HG03460 (cell line): Measurements from ENCODE around the gene PLXNA2.

Source experiments
- ATAC-seq: cut with Tn5 transposase; IDR thresholded peaks from one replicate; pipeline ENCODE4 v1.9.1; 2021; ENCODE audit not compliant: unreplicated experiment

Gene PLXNA2

GRCh38 chr1:208078752-208079151 is 165.4 kb downstream of the PLXNA2 start:
- no peak for ATAC-seq

DNA sequence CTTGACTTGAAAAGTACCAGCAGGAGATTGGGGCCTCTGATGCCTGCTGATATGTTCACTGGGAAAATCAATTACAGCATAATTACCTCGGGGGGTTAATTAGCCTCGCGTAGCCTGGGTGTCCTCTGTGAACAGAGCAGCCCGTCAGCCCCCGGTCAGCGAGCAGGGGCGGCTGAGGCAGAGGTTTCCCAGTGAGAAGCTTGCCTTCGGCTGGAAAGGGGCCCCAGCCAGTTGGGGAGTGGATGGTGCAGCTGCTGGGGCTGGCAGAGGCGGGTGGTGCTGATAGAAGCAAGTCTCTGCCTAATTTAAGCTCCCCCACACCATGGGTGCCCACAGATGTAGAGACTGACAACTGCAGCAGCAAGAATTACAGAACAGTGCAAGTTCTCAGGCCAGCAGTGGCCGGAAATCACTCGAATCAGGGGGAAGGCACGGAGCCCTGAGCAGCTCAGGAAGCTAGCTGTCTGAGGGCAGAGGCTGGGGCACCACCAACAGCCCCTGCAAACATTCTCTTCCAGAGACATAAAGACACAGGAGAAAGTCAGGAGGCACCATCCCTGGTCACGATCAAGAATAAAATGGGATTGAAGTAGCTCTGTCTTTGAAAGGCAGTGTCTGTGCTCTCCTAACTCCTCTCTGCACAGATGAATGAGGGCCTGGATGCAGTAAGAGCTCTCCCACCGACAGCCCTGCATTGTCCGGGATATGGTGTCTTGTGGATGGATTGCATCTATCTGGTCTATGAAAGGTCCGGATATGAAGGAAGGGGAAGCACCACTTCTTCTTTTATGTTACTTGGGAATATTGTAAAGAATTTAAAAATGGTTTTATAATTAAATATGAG is 166.7 kb downstream of the PLXNA2 start:
- ATAC-seq = no peak

DNA sequence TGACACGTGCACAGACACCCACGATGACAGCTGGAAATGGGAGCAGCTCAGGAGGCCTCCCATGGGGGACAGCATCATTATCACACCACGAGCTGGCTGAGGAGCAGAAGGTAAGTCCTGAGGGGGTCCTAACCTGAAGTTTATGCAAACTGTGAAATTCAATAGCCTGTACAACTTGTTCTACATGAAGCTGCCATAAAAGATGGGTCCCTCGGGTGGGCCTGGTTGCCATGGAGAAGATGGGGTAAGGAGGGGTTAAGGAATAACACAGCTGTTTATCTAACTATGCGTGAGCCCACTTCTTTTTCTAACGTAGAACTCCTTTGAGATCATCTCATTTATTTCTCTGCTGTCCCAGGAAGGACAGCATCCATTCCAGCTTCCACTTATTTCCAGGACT is 169.8 kb downstream of the PLXNA2 start:
- ATAC-seq = no peak

GRCh38 chr1:208071435-208072031 is 172.7 kb downstream of the PLXNA2 start:
- no peak for ATAC-seq

DNA sequence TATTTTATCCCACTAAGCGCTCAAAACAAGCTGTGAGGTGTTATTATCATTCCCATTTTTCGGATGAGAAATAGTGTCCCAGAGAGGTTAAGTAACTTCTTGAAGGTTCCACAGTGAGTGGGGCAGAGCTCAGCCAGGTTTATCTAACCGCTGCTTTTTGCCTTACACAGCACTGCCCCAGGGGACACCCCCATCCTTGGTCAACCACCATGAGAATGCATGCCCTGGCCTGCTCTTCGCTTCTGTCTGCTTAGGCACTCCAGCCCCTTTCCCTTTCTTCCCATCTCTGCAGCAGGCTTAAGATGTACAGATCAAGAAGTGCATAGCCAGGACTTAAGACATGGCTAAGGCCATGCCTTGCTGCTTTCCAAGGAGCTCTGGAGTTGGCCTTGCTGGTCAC is 174.3 kb downstream of the PLXNA2 start:
- ATAC-seq = no peak

DNA sequence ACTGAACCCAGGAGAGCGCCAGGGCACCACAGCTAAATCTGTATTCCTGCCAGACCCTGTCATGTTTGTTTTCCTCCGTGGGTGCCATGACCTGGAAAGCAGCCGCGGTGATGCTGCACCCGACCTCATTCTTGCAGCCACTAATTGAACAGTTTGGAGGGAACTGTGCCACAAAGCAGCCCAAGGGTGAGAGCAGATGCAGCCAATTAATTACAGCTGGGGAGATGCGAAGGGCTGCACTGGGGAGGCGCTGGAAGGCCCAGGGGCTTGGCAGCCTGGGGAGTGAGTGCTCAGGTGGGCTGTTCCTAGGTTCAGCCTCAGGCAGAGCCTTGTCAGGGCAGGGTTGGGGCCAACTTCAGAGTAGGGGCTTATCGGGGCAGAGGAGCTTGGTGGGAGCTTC is 174.9 kb downstream of the PLXNA2 start:
- no peak for ATAC-seq

DNA sequence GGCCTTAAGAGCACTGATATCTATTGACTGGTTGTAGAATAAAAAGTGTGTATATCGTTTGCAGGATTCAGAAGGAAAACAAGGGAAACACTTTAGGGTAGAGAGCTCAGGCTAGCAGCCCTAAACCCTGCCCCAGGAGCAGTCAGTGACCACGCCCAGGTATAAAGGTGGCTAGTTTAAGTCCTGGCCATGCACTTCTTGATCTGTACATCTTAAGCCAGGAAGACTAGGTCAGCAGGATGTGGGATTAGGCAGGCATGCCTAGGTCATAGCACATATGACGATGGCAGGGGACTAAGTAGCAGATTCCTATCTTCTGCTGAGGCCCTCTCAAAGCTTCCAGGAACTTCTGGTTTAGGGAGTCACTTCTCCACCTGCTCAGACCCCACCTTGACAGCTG is 175.3 kb downstream of the PLXNA2 start:
- ATAC-seq = no peak

GRCh38 chr1:208068407-208068806 is 175.8 kb downstream of the PLXNA2 start:
- ATAC-seq = no peak

DNA sequence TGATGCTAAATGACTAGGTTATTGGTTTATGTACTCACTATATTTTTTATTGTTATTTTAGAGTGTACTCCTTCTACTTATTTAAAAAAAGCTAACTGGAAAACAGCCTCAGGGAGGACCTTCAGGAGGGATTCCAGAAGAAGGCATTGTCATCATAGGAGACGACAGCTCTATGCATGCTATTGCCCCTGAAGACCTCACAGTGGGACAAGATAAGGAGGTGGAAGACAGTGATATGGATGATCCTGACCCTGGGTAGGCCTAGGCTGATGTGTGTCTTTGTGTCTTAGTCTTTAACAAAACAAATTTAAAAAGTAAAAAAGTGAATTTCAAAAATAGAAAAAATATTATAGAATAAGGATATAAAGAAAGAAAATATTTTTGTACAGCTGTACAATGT is 177.6 kb downstream of the PLXNA2 start:
- no peak for ATAC-seq

DNA sequence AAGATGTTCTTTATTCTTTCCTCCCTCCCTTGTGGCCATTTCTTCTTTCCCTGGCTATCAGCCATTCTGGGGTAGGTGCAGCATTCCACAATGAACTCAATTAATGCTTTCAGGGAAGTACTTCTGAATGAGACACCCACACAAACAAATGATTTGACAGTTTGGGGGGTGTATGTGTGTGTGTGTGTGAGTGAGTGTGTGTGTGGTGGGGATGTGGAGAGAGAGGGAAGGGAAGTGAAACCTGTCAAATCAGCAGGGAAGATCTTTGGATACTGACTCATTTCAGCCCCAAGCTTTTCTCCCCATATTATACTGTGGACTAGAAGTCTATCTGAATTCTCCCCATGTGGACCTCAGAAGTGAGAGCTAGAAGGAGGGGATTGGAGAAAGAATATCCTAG is 178.3 kb downstream of the PLXNA2 start:
- no peak for ATAC-seq

DNA sequence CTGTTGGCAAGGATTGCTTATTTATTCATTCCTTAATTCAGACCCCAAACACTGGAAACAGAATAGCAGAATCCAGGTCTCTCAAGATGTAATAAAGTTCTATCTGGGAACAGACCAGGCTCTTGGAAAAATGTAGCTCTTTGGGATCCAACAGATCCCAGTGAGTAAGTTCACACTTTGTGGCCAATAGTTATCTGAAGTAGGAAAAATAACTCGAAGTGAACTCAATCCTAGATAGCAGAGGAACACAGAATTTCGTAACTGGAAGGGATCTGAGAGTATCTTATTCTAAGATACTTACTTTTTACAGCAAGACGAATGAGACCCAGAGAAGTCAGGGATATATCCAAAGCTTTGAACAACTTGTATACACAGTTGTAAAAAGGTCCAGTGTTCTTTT is 182.6 kb downstream of the PLXNA2 start:
- no peak for ATAC-seq

- ATAC-seq = no peak
These were observed 183.1 kb downstream of the PLXNA2 start for GRCh38 chr1:208061118-208061517.

- ATAC-seq = no peak
These were observed 183.8 kb downstream of the PLXNA2 start for GRCh38 chr1:208060215-208060869.

- no peak for ATAC-seq
These were observed 184.7 kb downstream of the PLXNA2 start for GRCh38 chr1:208059409-208060001.

GRCh38 chr1:208058756-208059155 is 185.4 kb downstream of the PLXNA2 start:
- no peak for ATAC-seq

GRCh38 chr1:208058267-208058666 is 185.9 kb downstream of the PLXNA2 start:
- no peak for ATAC-seq

DNA sequence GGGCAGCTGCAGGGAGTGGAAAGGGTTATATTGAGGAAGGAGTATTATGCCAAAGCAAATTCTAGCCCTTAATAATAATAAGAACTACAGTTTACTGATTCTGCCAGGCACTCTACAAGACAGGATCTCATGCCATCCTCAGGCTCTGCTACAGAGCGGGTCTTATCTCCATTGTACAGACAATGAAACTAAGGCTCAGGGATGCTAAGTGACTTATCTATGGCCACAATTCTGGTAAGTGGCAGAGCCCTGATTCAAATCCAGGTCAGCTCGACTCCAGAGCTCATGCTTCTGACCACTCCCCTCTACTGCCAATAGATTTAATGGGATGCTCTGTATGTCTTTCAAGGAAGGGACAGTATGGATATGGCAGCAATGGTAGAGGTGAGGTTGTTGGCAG is 187.1 kb downstream of the PLXNA2 start:
- no peak for ATAC-seq

GRCh38 chr1:208055535-208055934 is 188.6 kb downstream of the PLXNA2 start:
- ATAC-seq = no peak

DNA sequence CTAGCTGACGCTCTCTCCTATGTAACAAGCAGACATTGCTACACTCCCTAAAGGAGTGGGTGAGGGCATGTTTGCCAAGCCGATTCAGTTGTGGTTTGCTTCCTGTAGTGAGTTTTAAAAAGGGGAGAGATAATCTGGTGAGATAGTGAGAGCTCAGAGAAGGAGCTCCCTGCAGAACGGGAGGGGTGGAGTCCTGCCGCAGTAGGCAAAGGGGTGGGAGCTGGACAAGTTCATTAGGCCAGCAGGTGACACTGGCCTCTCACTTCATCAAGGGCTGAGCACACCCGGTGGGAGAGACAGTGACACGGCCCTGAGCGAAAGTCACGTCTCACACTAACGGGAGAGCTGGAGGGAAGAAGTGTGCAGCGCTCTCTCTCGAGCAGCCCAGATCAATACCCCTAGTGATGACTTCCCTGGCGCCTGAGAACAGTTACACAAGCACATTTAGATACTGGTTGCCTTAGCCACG is 189.2 kb downstream of the PLXNA2 start:
- no peak for ATAC-seq

- no peak for ATAC-seq
These were observed 189.7 kb downstream of the PLXNA2 start for GRCh38 chr1:208054485-208054884.

GRCh38 chr1:208053661-208054060 is 190.5 kb downstream of the PLXNA2 start:
- ATAC-seq = no peak
